ENCODE data around the gene TRPM3. TPM values are rescaled to one million over a fixed set of nuclear protein-coding genes. Genes with fewer than 3 reads are reported as not detected.

TRPM3 gene
- total and polyA plus RNA-seq, 2 of the 13 experiments (the other 11 are each of a cell fraction or from before 2014, with no cell fraction given): not detected

DNA sequence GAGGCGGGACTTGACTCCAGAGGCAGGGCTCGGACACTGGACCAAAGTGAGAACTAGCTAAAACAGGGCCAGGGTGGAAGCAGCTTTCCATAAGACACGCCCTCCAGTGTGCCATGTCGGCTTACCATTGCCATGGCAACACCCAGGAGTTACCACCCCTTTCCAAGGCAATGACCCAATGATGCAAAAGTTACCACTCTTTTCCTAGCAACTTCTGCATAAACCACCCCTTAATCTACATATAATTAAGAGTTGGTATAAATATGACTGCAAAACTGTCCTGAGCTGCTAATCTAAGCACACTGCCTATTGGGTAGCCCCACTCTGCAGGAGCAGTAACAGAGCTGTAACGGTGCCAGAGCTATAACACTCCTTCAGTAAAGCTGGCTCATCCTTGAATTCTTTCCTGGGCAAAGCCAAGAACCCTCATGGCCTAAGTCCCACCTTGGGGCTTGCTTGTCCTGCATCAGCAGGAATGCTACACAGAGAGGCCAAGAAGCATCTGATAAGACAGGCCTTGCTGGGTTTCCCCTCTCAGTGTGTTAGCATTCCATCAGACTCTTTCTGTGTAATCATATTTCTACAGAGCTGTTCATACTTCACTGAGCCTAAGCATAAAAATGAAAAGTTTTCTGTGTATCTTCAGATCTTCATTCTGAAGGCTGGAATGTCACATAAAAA is 444.2 kb downstream of the TRPM3 start:
- Histone ChIP-seq H3K9ac (ENCODE audit: insufficient read depth, low read depth, low read length) (no peak overlapping the region), H3K36me3 (replicated peaks in 1 of 2; ENCODE audit: control insufficient read depth in 1 of 2, insufficient read depth in 2 of 2, low read length in 2 of 2) (no peaks in the 10 kb centered on the region), H3K4me2 (ENCODE audit: low read depth, low read length) (no peak overlapping the region), H3K27ac (ENCODE audit: extremely low read length, insufficient read depth, low read length) (no peak overlapping the region), H3K27me3 (ENCODE audit: control insufficient read depth in 1 of 2, insufficient read depth in 2 of 2, low read length in 2 of 2) (0 out of 5 replicates have a peak, but pooled peaks cover 0 to 3% of the 10 kb centered on the region in 2 experiments), H2AFZ (ENCODE audit: low read length) (no peak overlapping the region), H3K4me3 (replicated peaks in 1 of 3; ENCODE audit: insufficient read depth in 1 of 3, low read depth in 2 of 3, low read length in 3 of 3) (no peak overlapping the region), H3K9me3 (ENCODE audit: low read length) (no peaks in the 10 kb centered on the region), H4K20me1 (ENCODE audit: insufficient read depth, low read length) (no peaks in the 10 kb centered on the region), H3K4me1 (ENCODE audit: insufficient read depth, low read length) (no peaks in the 10 kb centered on the region), H3K79me2 (ENCODE audit: insufficient read depth, low read length) (no peaks in the 10 kb centered on the region)
- ChIA-PET CTCF (ENCODE audit: low intra/inter-chr PET ratio, low total read pairs) (no interaction called here), POLR2A (no interaction called here)
- FAIRE-seq: no peak
- WGBS (ENCODE audit: low lambda C conversion rate): 9% methylated on average over 5 of the region's 5 CpGs
- TF ChIP-seq, protein P1, sequence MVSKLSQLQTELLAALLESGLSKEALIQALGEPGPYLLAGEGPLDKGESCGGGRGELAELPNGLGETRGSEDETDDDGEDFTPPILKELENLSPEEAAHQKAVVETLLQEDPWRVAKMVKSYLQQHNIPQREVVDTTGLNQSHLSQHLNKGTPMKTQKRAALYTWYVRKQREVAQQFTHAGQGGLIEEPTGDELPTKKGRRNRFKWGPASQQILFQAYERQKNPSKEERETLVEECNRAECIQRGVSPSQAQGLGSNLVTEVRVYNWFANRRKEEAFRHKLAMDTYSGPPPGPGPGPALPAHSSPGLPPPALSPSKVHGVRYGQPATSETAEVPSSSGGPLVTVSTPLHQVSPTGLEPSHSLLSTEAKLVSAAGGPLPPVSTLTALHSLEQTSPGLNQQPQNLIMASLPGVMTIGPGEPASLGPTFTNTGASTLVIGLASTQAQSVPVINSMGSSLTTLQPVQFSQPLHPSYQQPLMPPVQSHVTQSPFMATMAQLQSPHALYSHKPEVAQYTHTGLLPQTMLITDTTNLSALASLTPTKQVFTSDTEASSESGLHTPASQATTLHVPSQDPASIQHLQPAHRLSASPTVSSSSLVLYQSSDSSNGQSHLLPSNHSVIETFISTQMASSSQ (IDR thresholded peaks at IDR 0.05; ENCODE audit: low read depth): no peak
- TF ChIP-seq, protein P1 (CRISPR knock-in tag; IDR thresholded peaks at IDR 0.05; ENCODE audit: borderline replicate concordance): no peak
- no peak for TF ChIP-seq RBFOX2 (IDR thresholded peaks at IDR 0.05; ENCODE audit: low read depth, low read length)
- TF ChIP-seq ZNF761 (CRISPR knock-in tag; conservative IDR thresholded peaks at IDR 0.05): no peak
- TF ChIP-seq, protein P2, sequence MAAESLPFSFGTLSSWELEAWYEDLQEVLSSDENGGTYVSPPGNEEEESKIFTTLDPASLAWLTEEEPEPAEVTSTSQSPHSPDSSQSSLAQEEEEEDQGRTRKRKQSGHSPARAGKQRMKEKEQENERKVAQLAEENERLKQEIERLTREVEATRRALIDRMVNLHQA (CRISPR knock-in tag; IDR thresholded peaks at IDR 0.05): no peak
- no peak for ATAC-seq
- intact Hi-C loops (cut with micrococcal nuclease; ENCODE audit: unreplicated experiment): no loop called here
- no peak for DNase-seq (ENCODE audit: low spot score)
- in situ Hi-C loops (cut with HindIII; ENCODE audit: extremely low pct_ligation_motif_present, low pct_unique_long_range_greater_than_20kb): no loop called here
- BruUV-seq (replicated peaks): no TSS peak

Data from HepG2 (cell line).